ENCODE data around the gene NPEPL1.

NPEPL1 gene

GRCh38 chr20:58762120-58762519 is 69.5 kb downstream of the NPEPL1 start:
- no peak for DNase-seq (ENCODE audit: low spot score)

- no peak for DNase-seq (ENCODE audit: low spot score)
These were observed 70.5 kb downstream of the NPEPL1 start for GRCh38 chr20:58763076-58763475.
